AG04449 (cell line): ENCODE data around the gene ZRANB1.

ENCODE experiments used
- CTCF ChIA-PET: fragments of 350-600 bp; formaldehyde crosslinking; extraction: SDS; loops from one replicate; lab custom pipeline; 2021; ENCODE audit warnings: antibody characterized with exemption; lab: Yijun Ruan, JAX
- POLR2A ChIA-PET: fragments of 400-600, 350-600 bp; formaldehyde crosslinking; extraction: SDS; loops from one replicate; lab custom pipeline; 2020; ENCODE audit warnings: antibody characterized with exemption, inconsistent platforms; lab: Yijun Ruan, JAX
- DNase-seq: peaks from one replicate; pipeline ENCODE4 v3.0.0-alpha.2; 2010; ENCODE audit warnings: low read depth, low spot score
- H3K4me3 ChIP-seq: 2 replicates; pipeline ENCODE4 v1.5.1; 2011; ENCODE audit warnings: low read depth, mild to moderate bottlenecking, control low read depth, low read length
- TF ChIP-seq, protein P1 (sequence below): IDR thresholded peaks from one replicate; pipeline ENCODE4 v1.5.1; 2011; ENCODE audit warnings: mild to moderate bottlenecking, moderate library complexity, low read length, control low read depth, inconsistent platforms; ENCODE audit not compliant: insufficient read depth; ENCODE audit errors: missing control alignments

ZRANB1 gene

DNA sequence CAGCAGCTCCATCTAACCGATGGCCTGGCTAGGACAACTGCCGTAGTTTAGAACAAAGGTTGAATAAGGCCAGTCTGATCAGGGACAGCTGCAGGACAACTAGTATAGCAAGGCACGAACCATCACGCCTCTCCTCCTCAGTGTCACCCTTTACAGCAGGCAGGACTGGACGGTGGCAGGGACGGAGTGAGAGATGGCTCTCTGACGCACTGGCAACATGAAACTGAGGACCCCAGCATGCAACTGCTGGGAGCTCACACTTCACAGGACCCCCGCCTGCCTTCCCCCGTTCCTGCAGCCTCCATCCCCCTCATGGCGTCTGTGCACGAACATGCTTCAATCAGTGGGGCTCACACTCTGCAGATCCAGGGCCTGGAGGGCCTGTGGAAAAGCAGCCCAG lies 53.7 kb downstream of the ZRANB1 start:
- no peak for DNase-seq
- POLR2A ChIA-PET = no interaction called here
- CTCF ChIA-PET = interaction anchor here (1.7 kb wide), 1 partner anchor 705 kb away, joined by 5 read pairs; no protein-coding TSS in a partner anchor
- TF ChIP-seq, protein P1, sequence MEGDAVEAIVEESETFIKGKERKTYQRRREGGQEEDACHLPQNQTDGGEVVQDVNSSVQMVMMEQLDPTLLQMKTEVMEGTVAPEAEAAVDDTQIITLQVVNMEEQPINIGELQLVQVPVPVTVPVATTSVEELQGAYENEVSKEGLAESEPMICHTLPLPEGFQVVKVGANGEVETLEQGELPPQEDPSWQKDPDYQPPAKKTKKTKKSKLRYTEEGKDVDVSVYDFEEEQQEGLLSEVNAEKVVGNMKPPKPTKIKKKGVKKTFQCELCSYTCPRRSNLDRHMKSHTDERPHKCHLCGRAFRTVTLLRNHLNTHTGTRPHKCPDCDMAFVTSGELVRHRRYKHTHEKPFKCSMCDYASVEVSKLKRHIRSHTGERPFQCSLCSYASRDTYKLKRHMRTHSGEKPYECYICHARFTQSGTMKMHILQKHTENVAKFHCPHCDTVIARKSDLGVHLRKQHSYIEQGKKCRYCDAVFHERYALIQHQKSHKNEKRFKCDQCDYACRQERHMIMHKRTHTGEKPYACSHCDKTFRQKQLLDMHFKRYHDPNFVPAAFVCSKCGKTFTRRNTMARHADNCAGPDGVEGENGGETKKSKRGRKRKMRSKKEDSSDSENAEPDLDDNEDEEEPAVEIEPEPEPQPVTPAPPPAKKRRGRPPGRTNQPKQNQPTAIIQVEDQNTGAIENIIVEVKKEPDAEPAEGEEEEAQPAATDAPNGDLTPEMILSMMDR = no peak
- no peak overlapping the region for H3K4me3 ChIP-seq

DNA sequence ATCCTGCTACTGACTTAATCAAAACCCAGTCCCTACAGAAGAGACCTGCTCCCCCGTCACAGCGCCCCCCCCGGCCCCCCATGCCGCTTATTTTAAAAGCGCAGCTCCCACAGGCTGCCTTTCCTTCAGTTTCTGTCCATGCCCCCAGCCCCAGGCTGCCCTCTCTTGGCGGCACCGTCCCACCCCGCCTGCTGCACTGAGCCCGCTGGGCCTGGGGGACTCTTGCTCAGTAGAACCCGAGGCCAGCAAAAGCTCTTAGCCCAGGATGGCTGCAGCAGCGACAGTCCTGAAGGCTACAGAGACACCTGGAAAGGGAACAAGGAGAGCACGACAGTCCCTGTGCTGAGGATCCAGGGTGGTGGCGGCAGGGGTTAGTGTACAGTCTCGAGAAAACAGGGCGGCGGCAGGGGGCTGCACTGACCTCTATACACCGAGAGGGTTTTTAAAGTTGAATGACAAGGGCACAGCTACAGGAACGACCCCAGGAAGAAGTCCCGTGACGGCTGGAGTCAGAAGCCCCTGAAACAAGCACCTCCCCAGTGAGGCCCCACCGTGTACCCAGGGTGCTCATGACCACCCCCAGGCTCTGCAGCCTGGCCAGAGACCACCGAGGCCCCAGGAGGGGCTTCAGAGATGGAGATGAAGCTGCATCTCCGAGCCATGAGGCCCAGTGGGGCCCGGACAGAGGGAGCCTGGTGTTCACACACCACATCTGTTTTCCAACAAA lies 54.4 kb downstream of the ZRANB1 start:
- ChIA-PET POLR2A (no interaction called here), CTCF (no interaction called here)
- no peak for DNase-seq
- H3K4me3 ChIP-seq = no peak overlapping the region
- TF ChIP-seq, protein P1 = no peak

DNA sequence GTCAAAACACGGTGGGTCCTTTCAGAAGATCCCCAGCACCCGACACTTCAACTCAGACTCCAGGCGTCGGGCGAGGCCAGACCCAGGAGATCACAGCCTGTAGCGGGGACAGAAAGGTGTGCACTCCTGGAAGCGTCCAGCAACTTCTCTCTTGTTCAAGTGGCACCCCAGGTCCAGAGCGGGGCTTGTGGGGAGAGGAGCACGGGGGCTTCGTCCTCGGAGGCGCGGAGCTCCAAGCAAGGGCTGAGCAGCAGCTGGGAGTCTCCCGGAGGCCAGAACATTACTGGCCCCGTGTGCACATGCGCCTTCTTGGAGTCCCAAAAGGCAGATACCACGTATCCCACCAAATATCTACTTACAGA lies 54.9 kb downstream of the ZRANB1 start:
- ChIA-PET POLR2A (no interaction called here), CTCF (no interaction called here)
- DNase-seq = no peak
- H3K4me3 ChIP-seq = no peak overlapping the region
- TF ChIP-seq, protein P1 = no peak

DNA sequence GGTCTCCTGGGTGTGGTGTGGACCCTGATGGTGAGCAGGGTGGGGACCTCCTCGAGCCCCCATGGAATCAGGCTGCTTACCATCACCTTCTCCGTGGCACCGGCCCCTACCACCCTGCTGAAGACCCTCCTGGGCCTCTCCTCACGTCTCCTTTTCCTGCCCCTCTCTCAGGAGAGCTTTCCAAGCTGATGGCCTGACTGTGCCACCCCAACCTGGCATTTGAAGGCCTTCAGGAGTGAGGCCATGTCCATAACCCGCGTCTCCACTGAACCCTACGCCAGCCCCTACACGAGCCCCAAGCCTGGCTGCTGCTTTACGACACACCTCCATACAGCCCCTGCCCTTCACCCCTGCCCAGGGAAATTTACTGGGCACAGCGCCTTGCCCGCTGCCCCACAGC lies 55.4 kb downstream of the ZRANB1 start:
- DNase-seq = no peak
- ChIA-PET CTCF (no interaction called here), POLR2A (no interaction called here)
- TF ChIP-seq, protein P1 = no peak
- H3K4me3 ChIP-seq = no peak overlapping the region

DNA sequence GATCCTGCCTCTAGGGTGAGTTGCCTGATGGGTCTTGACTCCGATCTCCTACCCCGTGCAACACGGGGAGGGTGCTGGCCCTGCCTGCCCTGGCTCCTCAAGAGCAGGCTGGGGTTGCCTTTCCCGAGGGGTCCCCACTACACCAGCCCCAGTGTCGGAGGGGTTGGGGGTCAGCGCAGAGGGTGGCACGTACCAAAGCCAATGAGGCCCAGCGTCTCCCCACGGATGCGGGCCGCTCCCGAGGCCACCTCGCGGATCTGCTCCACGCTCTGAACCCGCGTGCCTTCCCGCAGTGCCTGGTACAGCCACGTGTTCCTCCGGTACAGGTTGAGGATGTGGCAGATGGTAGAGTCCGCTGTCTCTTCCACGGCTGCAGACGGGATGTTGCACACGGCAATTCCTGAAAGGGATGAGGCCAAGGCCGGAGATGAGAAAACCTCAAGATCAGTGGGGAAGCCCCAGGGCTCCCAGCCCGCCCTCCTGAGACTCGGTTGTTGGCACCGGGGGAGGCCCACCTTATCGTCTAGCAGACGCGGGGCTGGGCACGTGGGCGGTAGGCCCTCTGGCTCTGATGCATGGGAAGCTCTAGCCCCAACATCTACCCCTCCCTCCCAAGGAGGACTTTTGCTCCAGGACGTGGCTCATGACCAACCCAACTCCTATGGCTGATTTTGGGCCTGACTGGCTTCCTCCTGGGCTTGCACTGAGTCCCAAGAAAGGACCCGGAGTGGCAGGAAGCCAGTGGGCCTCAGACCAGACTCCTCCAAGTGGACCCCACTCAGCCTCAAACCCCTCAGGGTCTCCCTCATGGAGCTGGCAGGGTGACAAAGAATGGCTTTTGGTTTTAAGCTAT lies 56.1 kb downstream of the ZRANB1 start:
- TF ChIP-seq, protein P1 = no peak
- ChIA-PET POLR2A (no interaction called here), CTCF (no interaction called here)
- no peak for DNase-seq
- H3K4me3 ChIP-seq = no peak overlapping the region

DNA sequence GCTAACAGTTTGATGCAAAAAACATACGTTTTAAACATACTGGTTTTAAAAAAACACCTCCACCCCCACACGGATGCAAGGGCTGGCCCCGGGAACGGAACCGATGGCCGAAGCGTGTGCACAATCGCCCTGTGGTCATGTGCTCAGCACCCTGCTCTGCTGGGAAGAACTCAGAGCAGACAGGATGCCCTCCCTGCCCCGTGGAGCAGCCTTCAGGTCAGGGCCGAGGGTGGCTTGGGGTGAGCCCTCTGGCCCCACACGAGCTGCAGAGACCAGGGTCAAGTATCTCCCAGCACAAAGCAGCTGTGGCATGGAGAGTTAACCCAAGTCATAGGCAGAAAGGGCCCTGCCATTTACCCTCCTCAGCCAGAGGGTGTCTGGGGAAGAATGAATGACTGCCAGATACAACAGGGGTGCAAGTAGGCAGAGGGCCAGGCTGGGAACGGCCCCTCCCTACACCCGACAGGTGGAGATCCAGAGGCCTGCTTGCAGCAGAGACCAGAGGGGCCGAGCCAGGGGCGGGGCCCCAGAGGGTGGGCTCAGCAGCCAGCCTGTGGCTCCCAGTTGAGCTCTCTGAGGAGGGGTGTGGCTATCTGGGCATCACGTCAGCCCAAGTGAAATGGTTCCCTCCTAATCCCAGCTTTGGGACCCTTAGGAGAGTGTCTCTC lies 56.8 kb downstream of the ZRANB1 start:
- TF ChIP-seq, protein P1 = no peak
- CTCF ChIA-PET = no interaction called here
- POLR2A ChIA-PET = no interaction called here
- DNase-seq = no peak
- no peak overlapping the region for H3K4me3 ChIP-seq
